Suprapubic skin (tissue), 4 donors: ENCODE results near the gene CLDND1.

Experiments
- CTCF ChIP-seq, 2 donors: fragments of 200-600 bp in 1 of 2; fragments of 450-650 bp in 1 of 2; sonication (generic) in 1 of 2; IDR thresholded peaks; one replicate each; pipeline ENCODE4 v1.5.1; 2016 to 2019; ENCODE audit warnings: antibody characterized with exemption in 2 of 2, mild to moderate bottlenecking in 1 of 2, moderate library complexity in 1 of 2
- EP300 ChIP-seq: sonication (generic); formaldehyde crosslinking; IDR thresholded peaks from one replicate; pipeline ENCODE4 v1.6.1; 2017; ENCODE audit warnings: antibody characterized with exemption
- POLR2A ChIP-seq, 2 donors: fragments of 450-650 bp; IDR thresholded peaks; one replicate each; pipeline ENCODE4 v1.6.1; 2017; ENCODE audit warnings: antibody characterized with exemption in 2 of 2, mild to moderate bottlenecking in 2 of 2, moderate library complexity in 2 of 2
- POLR2AphosphoS5 ChIP-seq, 3 donors: sonication (generic); formaldehyde crosslinking; IDR thresholded peaks; one replicate each; pipeline ENCODE4 v1.6.1; 2017; ENCODE audit warnings: antibody characterized with exemption in 3 of 3

GRCh38 chr3:98530676-98531075 lies 8.0 kb upstream of the CLDND1 start:
- TF ChIP-seq CTCF (IDR thresholded peaks at IDR 0.05) (no peak), POLR2AphosphoS5 (IDR thresholded peaks at IDR 0.05) (no peak), POLR2A (IDR thresholded peaks at IDR 0.05) (no peak), EP300 (no peak)
